Loucy (cell line): ENCODE data around the gene RPL22.

ENCODE experiments used
- H2AFZ ChIP-seq: fragments of 200-600 bp; sonication (generic); 2 replicates; pipeline ENCODE4 v1.6.0; 2016; ENCODE audit warnings: antibody characterized with exemption, mild to moderate bottlenecking, low read length, moderate library complexity
- H3F3A ChIP-seq: fragments of 200-600 bp; 2 replicates; pipeline ENCODE4 v1.6.0; 2016; ENCODE audit warnings: antibody characterized with exemption, low read depth, mild to moderate bottlenecking
- H3K27me3 ChIP-seq: fragments of 200-600 bp; sonication (generic); 2 replicates; pipeline ENCODE4 v1.6.1; 2014; ENCODE audit warnings: low read length, mild to moderate bottlenecking; ENCODE audit not compliant: insufficient read depth, poor library complexity, severe bottlenecking
- H3K36me3 ChIP-seq: fragments of 200-600 bp; sonication (generic); 2 replicates; pipeline ENCODE4 v1.6.1; 2016; ENCODE audit warnings: low read length; ENCODE audit not compliant: insufficient read depth
- H3K4me1 ChIP-seq: fragments of 200-600 bp; sonication (generic); 2 replicates; pipeline ENCODE4 v1.5.1; 2014; ENCODE audit warnings: low read length, mild to moderate bottlenecking; ENCODE audit not compliant: insufficient read depth, poor library complexity, severe bottlenecking
- H3K4me2 ChIP-seq: fragments of 200-600 bp; sonication (generic); 2 replicates; pipeline ENCODE4 v1.6.0; 2014; ENCODE audit warnings: antibody characterized with exemption, low read length, low read depth, mild to moderate bottlenecking; ENCODE audit not compliant: poor library complexity, severe bottlenecking
- H3K4me3 ChIP-seq: fragments of 200-600 bp; sonication (generic); 2 replicates; pipeline ENCODE4 v1.5.1; 2014; ENCODE audit warnings: low read length, mild to moderate bottlenecking, mixed read lengths; ENCODE audit not compliant: poor library complexity, severe bottlenecking
- H3K79me2 ChIP-seq: fragments of 200-600 bp; sonication (generic); 2 replicates; pipeline ENCODE4 v1.6.1; 2014; ENCODE audit warnings: low read length; ENCODE audit not compliant: insufficient read depth
- H3K9ac ChIP-seq: fragments of 200-600 bp; sonication (generic); 2 replicates; pipeline ENCODE4 v1.6.0; 2014; ENCODE audit warnings: mild to moderate bottlenecking, low read depth, low read length, moderate library complexity; ENCODE audit not compliant: poor library complexity, severe bottlenecking
- H3K9me2 ChIP-seq: fragments of 200-600 bp; sonication (generic); replicated peaks from 2 replicates; pipeline ENCODE4 v1.6.1; 2016; ENCODE audit warnings: low read depth, low read length, mixed read lengths
- H3K9me3 ChIP-seq: fragments of 200-600 bp; sonication (generic); 2 replicates; pipeline ENCODE4 v1.6.1; 2014; ENCODE audit warnings: mild to moderate bottlenecking, antibody characterized with exemption, low read length, low read depth; ENCODE audit not compliant: insufficient read depth
- H4K20me1 ChIP-seq: fragments of 200-600 bp; sonication (generic); 2 replicates; pipeline ENCODE4 v1.6.0; 2014; ENCODE audit warnings: antibody characterized with exemption, low read length, mild to moderate bottlenecking; ENCODE audit not compliant: insufficient read depth, poor library complexity, severe bottlenecking
- CTCF ChIP-seq: fragments of 200-600 bp; sonication (generic); conservative IDR thresholded peaks from 2 replicates; pipeline ENCODE4 v1.5.1; 2014; ENCODE audit warnings: mild to moderate bottlenecking, antibody characterized with exemption, low read length
- EZH2phosphoT487 ChIP-seq: fragments of 200-600 bp; IDR thresholded peaks from 2 replicates; pipeline ENCODE4 v1.6.1; 2018; ENCODE audit warnings: antibody characterized with exemption, mild to moderate bottlenecking, moderate library complexity, borderline replicate concordance

The RPL22 gene

GRCh38 chr1:6241887-6242740 is 42.7 kb upstream of the RPL22 start:
- H4K20me1 ChIP-seq = no peaks in the 10 kb centered on the region
- no peak overlapping the region for H3K4me3 ChIP-seq
- H3F3A ChIP-seq = no peaks in the 10 kb centered on the region
- no peaks in the 10 kb centered on the region for H3K9me2 ChIP-seq
- no peaks in the 10 kb centered on the region for H3K27me3 ChIP-seq
- H3K9me3 ChIP-seq = no peaks in the 10 kb centered on the region
- no peak overlapping the region for H3K4me2 ChIP-seq
- H3K4me1 ChIP-seq = no peaks in the 10 kb centered on the region
- H2AFZ ChIP-seq = no peak overlapping the region
- H3K79me2 ChIP-seq = no peaks in the 10 kb centered on the region
- H3K9ac ChIP-seq = no peak overlapping the region
- no peaks in the 10 kb centered on the region for H3K36me3 ChIP-seq
- no peak for TF ChIP-seq EZH2phosphoT487
- no peak for TF ChIP-seq CTCF

- no peaks in the 10 kb centered on the region for H3K79me2 ChIP-seq
- H3K27me3 ChIP-seq = no peaks in the 10 kb centered on the region
- H3K4me3 ChIP-seq = no peak overlapping the region
- no peaks in the 10 kb centered on the region for H3K36me3 ChIP-seq
- H2AFZ ChIP-seq = no peak overlapping the region
- H3K4me1 ChIP-seq = no peaks in the 10 kb centered on the region
- no peaks in the 10 kb centered on the region for H4K20me1 ChIP-seq
- no peaks in the 10 kb centered on the region for H3F3A ChIP-seq
- no peak overlapping the region for H3K9ac ChIP-seq
- no peaks in the 10 kb centered on the region for H3K9me3 ChIP-seq
- no peak for TF ChIP-seq CTCF
- TF ChIP-seq EZH2phosphoT487 = no peak
- H3K4me2 ChIP-seq = no peak overlapping the region
- H3K9me2 ChIP-seq = no peaks in the 10 kb centered on the region
Measured at GRCh38 chr1:6241107-6241886, 41.9 kb upstream of the RPL22 start.

- Histone ChIP-seq H3K79me2 (peaks cover 5% of the 10 kb centered on the region), H4K20me1 (peaks cover 2% of the 10 kb centered on the region), H3K4me1 (no peaks in the 10 kb centered on the region), H3K27me3 (no peaks in the 10 kb centered on the region), H3K9ac (no peak overlapping the region), H2AFZ (no peak overlapping the region), H3K4me3 (no peak overlapping the region), H3K9me2 (no peaks in the 10 kb centered on the region), H3K4me2 (no peak overlapping the region), H3K36me3 (no peaks in the 10 kb centered on the region), H3F3A (no peaks in the 10 kb centered on the region), H3K9me3 (no peaks in the 10 kb centered on the region)
- TF ChIP-seq CTCF (no peak), EZH2phosphoT487 (no peak)
Measured at GRCh38 chr1:6239950-6240768, 40.8 kb upstream of the RPL22 start.
